ENCODE data around the gene ELOF1.

DNA sequence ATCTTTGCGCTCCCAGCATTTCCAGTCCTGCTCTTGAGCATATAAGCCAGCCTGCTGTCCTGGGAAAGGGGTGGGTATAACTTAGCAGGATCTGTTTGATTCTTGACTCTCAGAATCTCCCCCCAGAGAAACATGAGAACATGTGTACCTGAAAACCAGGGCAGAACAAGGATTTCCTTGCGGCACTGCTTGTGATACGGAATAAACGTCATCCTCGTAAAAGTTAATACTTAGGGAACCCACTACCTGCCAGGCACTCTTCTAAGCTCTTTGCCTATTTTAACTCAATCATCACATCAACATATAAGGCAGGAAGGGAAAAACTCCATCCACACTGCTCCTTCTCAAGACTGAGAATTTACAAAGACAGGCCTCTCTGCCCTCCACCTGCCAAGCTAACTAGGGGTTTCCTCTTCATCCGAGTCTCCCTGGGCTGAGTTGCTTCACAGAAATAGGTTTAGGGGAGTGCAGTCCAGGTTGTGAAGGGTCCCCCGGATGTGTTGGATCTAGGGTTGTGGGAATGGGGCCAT, 54.5 kb downstream of the ELOF1 start:
- TF ChIP-seq, protein P1, sequence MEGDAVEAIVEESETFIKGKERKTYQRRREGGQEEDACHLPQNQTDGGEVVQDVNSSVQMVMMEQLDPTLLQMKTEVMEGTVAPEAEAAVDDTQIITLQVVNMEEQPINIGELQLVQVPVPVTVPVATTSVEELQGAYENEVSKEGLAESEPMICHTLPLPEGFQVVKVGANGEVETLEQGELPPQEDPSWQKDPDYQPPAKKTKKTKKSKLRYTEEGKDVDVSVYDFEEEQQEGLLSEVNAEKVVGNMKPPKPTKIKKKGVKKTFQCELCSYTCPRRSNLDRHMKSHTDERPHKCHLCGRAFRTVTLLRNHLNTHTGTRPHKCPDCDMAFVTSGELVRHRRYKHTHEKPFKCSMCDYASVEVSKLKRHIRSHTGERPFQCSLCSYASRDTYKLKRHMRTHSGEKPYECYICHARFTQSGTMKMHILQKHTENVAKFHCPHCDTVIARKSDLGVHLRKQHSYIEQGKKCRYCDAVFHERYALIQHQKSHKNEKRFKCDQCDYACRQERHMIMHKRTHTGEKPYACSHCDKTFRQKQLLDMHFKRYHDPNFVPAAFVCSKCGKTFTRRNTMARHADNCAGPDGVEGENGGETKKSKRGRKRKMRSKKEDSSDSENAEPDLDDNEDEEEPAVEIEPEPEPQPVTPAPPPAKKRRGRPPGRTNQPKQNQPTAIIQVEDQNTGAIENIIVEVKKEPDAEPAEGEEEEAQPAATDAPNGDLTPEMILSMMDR (IDR thresholded peaks at IDR 0.05) = no peak
- no peak for TF ChIP-seq EP300 (IDR thresholded peaks at IDR 0.05; ENCODE audit: borderline replicate concordance in 1 of 2, low read depth in 1 of 2, low read length in 1 of 2)
- TF ChIP-seq, protein P2, sequence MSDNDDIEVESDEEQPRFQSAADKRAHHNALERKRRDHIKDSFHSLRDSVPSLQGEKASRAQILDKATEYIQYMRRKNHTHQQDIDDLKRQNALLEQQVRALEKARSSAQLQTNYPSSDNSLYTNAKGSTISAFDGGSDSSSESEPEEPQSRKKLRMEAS (IDR thresholded peaks at IDR 0.05; ENCODE audit: low read depth) = no peak
- no peak for TF ChIP-seq YY1 (IDR thresholded peaks at IDR 0.05; ENCODE audit: low read depth)
- TF ChIP-seq ELF1 (IDR thresholded peaks at IDR 0.05) = no peak
- TF ChIP-seq, protein P3, sequence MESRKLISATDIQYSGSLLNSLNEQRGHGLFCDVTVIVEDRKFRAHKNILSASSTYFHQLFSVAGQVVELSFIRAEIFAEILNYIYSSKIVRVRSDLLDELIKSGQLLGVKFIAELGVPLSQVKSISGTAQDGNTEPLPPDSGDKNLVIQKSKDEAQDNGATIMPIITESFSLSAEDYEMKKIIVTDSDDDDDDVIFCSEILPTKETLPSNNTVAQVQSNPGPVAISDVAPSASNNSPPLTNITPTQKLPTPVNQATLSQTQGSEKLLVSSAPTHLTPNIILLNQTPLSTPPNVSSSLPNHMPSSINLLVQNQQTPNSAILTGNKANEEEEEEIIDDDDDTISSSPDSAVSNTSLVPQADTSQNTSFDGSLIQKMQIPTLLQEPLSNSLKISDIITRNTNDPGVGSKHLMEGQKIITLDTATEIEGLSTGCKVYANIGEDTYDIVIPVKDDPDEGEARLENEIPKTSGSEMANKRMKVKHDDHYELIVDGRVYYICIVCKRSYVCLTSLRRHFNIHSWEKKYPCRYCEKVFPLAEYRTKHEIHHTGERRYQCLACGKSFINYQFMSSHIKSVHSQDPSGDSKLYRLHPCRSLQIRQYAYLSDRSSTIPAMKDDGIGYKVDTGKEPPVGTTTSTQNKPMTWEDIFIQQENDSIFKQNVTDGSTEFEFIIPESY (IDR thresholded peaks at IDR 0.05; ENCODE audit: borderline replicate concordance, low read depth) = no peak

Measured in SK-N-SH (cell line).